Epithelial cell of esophagus (primary cell): Measurements from ENCODE around the gene SPATA7.
A peak's percentile ranks its signal among the peaks of the same experiment; 100 is the strongest.

ENCODE experiments used
- DNase-seq: peaks from one replicate; pipeline ENCODE4 v3.0.0; 2010; ENCODE audit warnings: low read depth
- H3K4me3 ChIP-seq: 2 replicates; pipeline ENCODE4 v1.5.1; 2011; ENCODE audit warnings: mild to moderate bottlenecking, low read length, control low read depth
- CTCF ChIP-seq: IDR thresholded peaks from 2 replicates; pipeline ENCODE4 v1.5.1; 2011; ENCODE audit warnings: low read depth, mild to moderate bottlenecking, low read length, control low read depth, inconsistent platforms; ENCODE audit not compliant: insufficient read depth; ENCODE audit errors: missing control alignments

SPATA7 gene

GRCh38 chr14:88352698-88353097 is 32.8 kb upstream of the SPATA7 start:
- no peak overlapping the region for H3K4me3 ChIP-seq
- TF ChIP-seq CTCF = no peak
- DNase-seq = peak; percentile 2

- TF ChIP-seq CTCF = no peak
- H3K4me3 ChIP-seq = no peak overlapping the region
- DNase-seq = no peak
Measured at GRCh38 chr14:88354358-88354757, 31.1 kb upstream of the SPATA7 start.

- no peak overlapping the region for H3K4me3 ChIP-seq
- DNase-seq = no peak
- TF ChIP-seq CTCF = no peak
Measured at GRCh38 chr14:88359500-88359899, 26.0 kb upstream of the SPATA7 start.

- H3K4me3 ChIP-seq = no peak overlapping the region
- TF ChIP-seq CTCF = no peak
- DNase-seq = no peak
Measured at GRCh38 chr14:88363644-88364043, 21.8 kb upstream of the SPATA7 start.

GRCh38 chr14:88364710-88365413 is 20.6 kb upstream of the SPATA7 start:
- no peak for DNase-seq
- no peak for TF ChIP-seq CTCF
- H3K4me3 ChIP-seq = no peak overlapping the region

GRCh38 chr14:88369496-88369895 is 16.0 kb upstream of the SPATA7 start:
- no peak for TF ChIP-seq CTCF
- no peak overlapping the region for H3K4me3 ChIP-seq
- DNase-seq = no peak

- H3K4me3 ChIP-seq = no peak overlapping the region
- TF ChIP-seq CTCF = no peak
- no peak for DNase-seq
Measured at GRCh38 chr14:88379706-88380343, 5.6 kb upstream of the SPATA7 start.
